WTC11 (cell line): Measurements from ENCODE around the gene RANBP3. TPM values are rescaled to one million over a fixed set of nuclear protein-coding genes. Genes with fewer than 3 reads are reported as not detected.

Experiments
- ATAC-seq: fragments of 200-7000 bp; cut with Tn5 transposase; 2 replicates; pipeline ENCODE4 v1.10.0; 2021; ENCODE audit warnings: mild to moderate bottlenecking, moderate library complexity
- CTCF ChIA-PET: fragments of 300-600 bp; sonication (Branson Sonifier 250); formaldehyde crosslinking; loops from one replicate; lab custom pipeline; 2021; ENCODE audit warnings: antibody characterized with exemption; lab: Charles Lee
- POLR2A ChIA-PET: fragments of 350-600 bp; sonication (Branson Sonifier 250); formaldehyde crosslinking; loops from one replicate; lab custom pipeline; 2021; ENCODE audit warnings: antibody characterized with exemption; lab: Charles Lee
- DNase-seq: peaks from one replicate; pipeline ENCODE4 v3.0.0; 2021; ENCODE audit warnings: low spot score
- H3K27ac Mint-ChIP-seq: 2 replicates; pipeline ENCODE4 v1.8.0; 2021; ENCODE audit warnings: mixed read lengths
- H3K27me3 Mint-ChIP-seq: 2 replicates; pipeline ENCODE4 v1.8.0; 2021; ENCODE audit warnings: low read depth, mild to moderate bottlenecking, moderate library complexity, mixed read lengths
- H3K36me3 Mint-ChIP-seq: 2 replicates; pipeline ENCODE4 v1.8.0; 2021; ENCODE audit warnings: mixed read lengths
- H3K4me1 Mint-ChIP-seq: 2 replicates; pipeline ENCODE4 v1.8.0; 2022; ENCODE audit warnings: mixed read lengths
- H3K4me3 Mint-ChIP-seq: 2 replicates; pipeline ENCODE4 v1.8.0; 2021; ENCODE audit warnings: mild to moderate bottlenecking, moderate library complexity, mixed read lengths
- H3K9me3 Mint-ChIP-seq: 2 replicates; pipeline ENCODE4 v1.8.0; 2021; ENCODE audit warnings: mixed read lengths
- CBFB ChIP-seq: sonication (generic); formaldehyde crosslinking; IDR thresholded peaks from 2 replicates; pipeline ENCODE4 v1.8.1; 2022; ENCODE audit warnings: mild to moderate bottlenecking, low read depth, missing genetic modification reagents
- ESRRA ChIP-seq: sonication (generic); formaldehyde crosslinking; IDR thresholded peaks from 2 replicates; pipeline ENCODE4 v1.8.1; 2022; ENCODE audit warnings: mild to moderate bottlenecking, missing genetic modification reagents, borderline replicate concordance
- GABPB1 ChIP-seq: sonication (generic); formaldehyde crosslinking; IDR thresholded peaks from 2 replicates; pipeline ENCODE4 v1.8.1; 2023; ENCODE audit warnings: mild to moderate bottlenecking, missing genetic modification reagents
- GRHL2 ChIP-seq: fragments of 250-450 bp; sonication (Bioruptor Pico); IDR thresholded peaks from 2 replicates; pipeline ENCODE4 v1.8.0; 2022; ENCODE audit warnings: mild to moderate bottlenecking, moderate library complexity; ENCODE audit not compliant: insufficient replicate concordance, severe bottlenecking
- JUN ChIP-seq: sonication (generic); formaldehyde crosslinking; IDR thresholded peaks from 2 replicates; pipeline ENCODE4 v1.8.0; 2023; ENCODE audit warnings: mild to moderate bottlenecking, missing genetic modification reagents
- MXD4 ChIP-seq: fragments of 250-450 bp; sonication (Bioruptor Pico); IDR thresholded peaks from 2 replicates; pipeline ENCODE4 v1.8.0; 2021; ENCODE audit warnings: mild to moderate bottlenecking, moderate library complexity, borderline replicate concordance
- NR2C2 ChIP-seq: sonication (generic); formaldehyde crosslinking; IDR thresholded peaks from 2 replicates; pipeline ENCODE4 v1.8.0; 2022; ENCODE audit warnings: mild to moderate bottlenecking, missing genetic modification reagents
- OVOL2 ChIP-seq: fragments of 250-450 bp; sonication (Bioruptor Pico); IDR thresholded peaks from 2 replicates; pipeline ENCODE4 v1.9.0; 2021; ENCODE audit warnings: mild to moderate bottlenecking, borderline replicate concordance
- SMAD3 ChIP-seq: sonication (generic); formaldehyde crosslinking; IDR thresholded peaks from 2 replicates; pipeline ENCODE4 v1.8.0; 2022; ENCODE audit warnings: missing genetic modification reagents, mild to moderate bottlenecking, borderline replicate concordance
- ZNF232 ChIP-seq: sonication (generic); formaldehyde crosslinking; IDR thresholded peaks from 2 replicates; pipeline ENCODE4 v1.8.0; 2022; ENCODE audit warnings: mild to moderate bottlenecking, missing genetic modification reagents
- total RNA-seq: library from RNA; stranded (reverse); gene quantifications from 3 replicates; pipeline ENCODE4 v1.2.3, GENCODE V29; 2021
- TF ChIP-seq, protein P1 (sequence below): fragments of 250-450 bp; sonication (Bioruptor Pico); conservative IDR thresholded peaks from 2 replicates; pipeline ENCODE4 v1.9.0; 2021; ENCODE audit warnings: mild to moderate bottlenecking
- TF ChIP-seq, protein P2 (sequence below): sonication (generic); formaldehyde crosslinking; IDR thresholded peaks from 2 replicates; pipeline ENCODE4 v1.8.1; 2023; ENCODE audit warnings: mild to moderate bottlenecking, missing genetic modification reagents
- TF ChIP-seq, protein P3 (sequence below): sonication (generic); formaldehyde crosslinking; IDR thresholded peaks from 2 replicates; pipeline ENCODE4 v1.8.1; 2023; ENCODE audit warnings: mild to moderate bottlenecking, missing genetic modification reagents
- TF ChIP-seq, protein P4 (sequence below): sonication (generic); formaldehyde crosslinking; IDR thresholded peaks from 2 replicates; pipeline ENCODE4 v1.8.1; 2023; ENCODE audit warnings: mild to moderate bottlenecking, missing genetic modification reagents, moderate library complexity
- TF ChIP-seq, protein P5 (sequence below): sonication (generic); formaldehyde crosslinking; IDR thresholded peaks from 2 replicates; pipeline ENCODE4 v1.8.1; 2022; ENCODE audit warnings: mild to moderate bottlenecking, moderate library complexity, missing genetic modification reagents
- TF ChIP-seq, protein P6 (sequence below): sonication (generic); formaldehyde crosslinking; IDR thresholded peaks from 2 replicates; pipeline ENCODE4 v1.8.1; 2022; ENCODE audit warnings: mild to moderate bottlenecking, missing genetic modification reagents, moderate library complexity, borderline replicate concordance
- TF ChIP-seq, protein P7 (sequence below): sonication (generic); formaldehyde crosslinking; IDR thresholded peaks from 2 replicates; pipeline ENCODE4 v1.8.0; 2022; ENCODE audit warnings: mild to moderate bottlenecking, missing genetic modification reagents
- TF ChIP-seq, protein P8 (sequence below): fragments of 250-450 bp; sonication (Bioruptor Pico); IDR thresholded peaks from 2 replicates; pipeline ENCODE4 v1.9.0; 2021; ENCODE audit warnings: mild to moderate bottlenecking
- TF ChIP-seq, protein P9 (sequence below): sonication (generic); formaldehyde crosslinking; conservative IDR thresholded peaks from 2 replicates; pipeline ENCODE4 v1.8.1; 2022; ENCODE audit warnings: mild to moderate bottlenecking, missing genetic modification reagents
- TF ChIP-seq, protein P10 (sequence below): sonication (generic); formaldehyde crosslinking; IDR thresholded peaks from 2 replicates; pipeline ENCODE4 v1.8.0; 2022; ENCODE audit warnings: mild to moderate bottlenecking, missing genetic modification reagents

Gene RANBP3
- total RNA-seq, 1 experiment from 2014 or later, result 76.3 TPM

DNA sequence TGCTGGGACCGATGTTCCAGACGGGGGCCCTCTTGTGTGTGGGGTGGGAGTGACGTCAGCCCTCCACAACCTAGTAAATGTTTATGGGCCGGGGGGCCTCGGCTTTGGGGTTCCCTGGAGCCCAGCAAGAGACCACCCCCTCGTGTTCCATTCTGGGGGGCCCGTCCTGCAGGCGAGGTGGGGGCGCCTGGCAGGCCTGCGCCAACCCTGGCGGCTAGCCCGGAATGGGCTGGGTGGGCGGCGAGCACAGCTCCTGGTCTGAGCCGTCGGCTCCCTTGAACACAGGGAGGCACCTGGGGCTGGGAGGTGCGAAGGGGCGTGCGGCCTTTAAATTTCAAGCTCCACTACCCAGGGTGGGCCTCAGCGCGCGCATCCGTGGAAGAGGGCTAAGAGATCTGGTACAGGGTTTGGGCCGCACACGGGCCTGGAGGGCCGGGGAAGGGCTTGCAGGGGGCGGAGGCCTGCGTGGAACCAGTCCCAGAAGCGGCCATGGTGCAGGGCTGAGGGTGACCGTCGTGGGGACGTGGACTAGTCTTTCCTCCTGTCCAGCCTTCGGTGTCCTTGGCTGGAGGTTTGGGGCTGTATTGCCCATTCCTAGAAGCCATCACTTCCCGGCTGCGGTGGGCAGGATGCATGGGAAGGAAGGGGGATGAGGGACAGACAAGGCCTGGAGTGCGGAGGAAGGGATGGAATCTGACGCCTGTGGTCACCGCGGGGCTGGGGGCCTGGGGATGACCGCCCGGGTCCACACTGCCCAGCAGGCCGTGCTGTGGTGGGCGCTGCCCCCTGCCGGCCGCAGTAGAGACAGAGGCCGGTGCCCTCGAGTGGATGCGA is 85.8 kb downstream of the RANBP3 start (continued):
- TF ChIP-seq OVOL2 (CRISPR knock-in tag) (no peak), GRHL2 (CRISPR knock-in tag) (no peak), MXD4 (CRISPR knock-in tag) (no peak), CBFB (CRISPR knock-in tag) (no peak), GABPB1 (CRISPR knock-in tag) (peak; percentile 64; the same call in 1 of the 2 replicates), JUN (CRISPR knock-in tag) (0 out of 2 replicates have a peak, but pooled peaks have one; percentile 19), NR2C2 (CRISPR knock-in tag) (no peak)
- TF ChIP-seq, protein P1, sequence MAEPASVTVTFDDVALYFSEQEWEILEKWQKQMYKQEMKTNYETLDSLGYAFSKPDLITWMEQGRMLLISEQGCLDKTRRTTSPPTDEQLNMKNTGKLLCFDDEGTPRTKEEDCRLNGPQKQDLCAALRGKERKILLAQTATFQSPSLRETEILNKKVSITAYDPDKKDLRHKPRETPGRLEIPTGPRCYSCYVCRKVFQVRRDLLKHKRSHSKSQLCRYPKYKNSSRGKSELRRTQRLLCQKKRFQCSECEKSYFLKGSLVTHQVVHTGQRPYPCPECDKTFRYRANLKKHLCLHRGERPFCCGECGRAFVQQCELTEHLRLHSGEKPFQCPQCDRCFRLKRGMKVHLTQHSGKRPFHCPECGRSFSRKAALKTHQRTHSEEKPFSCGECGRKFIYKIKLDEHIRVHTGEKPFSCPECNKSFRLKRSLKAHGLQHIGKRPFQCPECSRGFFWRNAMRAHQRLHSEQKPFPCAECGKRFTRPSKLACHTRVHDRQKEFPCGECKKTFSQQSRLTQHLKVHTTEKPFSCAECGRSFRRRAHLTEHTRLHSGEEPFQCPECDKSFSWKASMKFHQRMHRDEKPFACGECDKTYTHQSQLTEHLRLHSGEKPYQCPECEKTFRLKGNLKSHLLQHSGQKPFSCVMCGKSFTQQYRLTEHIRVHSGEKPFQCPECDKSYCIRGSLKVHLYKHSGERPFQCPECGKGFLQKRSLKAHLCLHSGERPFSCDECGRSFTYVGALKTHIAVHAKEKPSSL (CRISPR knock-in tag), result no peak
- TF ChIP-seq, protein P2, sequence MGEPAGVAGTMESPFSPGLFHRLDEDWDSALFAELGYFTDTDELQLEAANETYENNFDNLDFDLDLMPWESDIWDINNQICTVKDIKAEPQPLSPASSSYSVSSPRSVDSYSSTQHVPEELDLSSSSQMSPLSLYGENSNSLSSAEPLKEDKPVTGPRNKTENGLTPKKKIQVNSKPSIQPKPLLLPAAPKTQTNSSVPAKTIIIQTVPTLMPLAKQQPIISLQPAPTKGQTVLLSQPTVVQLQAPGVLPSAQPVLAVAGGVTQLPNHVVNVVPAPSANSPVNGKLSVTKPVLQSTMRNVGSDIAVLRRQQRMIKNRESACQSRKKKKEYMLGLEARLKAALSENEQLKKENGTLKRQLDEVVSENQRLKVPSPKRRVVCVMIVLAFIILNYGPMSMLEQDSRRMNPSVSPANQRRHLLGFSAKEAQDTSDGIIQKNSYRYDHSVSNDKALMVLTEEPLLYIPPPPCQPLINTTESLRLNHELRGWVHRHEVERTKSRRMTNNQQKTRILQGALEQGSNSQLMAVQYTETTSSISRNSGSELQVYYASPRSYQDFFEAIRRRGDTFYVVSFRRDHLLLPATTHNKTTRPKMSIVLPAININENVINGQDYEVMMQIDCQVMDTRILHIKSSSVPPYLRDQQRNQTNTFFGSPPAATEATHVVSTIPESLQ (CRISPR knock-in tag), result no peak
- TF ChIP-seq, protein P3, sequence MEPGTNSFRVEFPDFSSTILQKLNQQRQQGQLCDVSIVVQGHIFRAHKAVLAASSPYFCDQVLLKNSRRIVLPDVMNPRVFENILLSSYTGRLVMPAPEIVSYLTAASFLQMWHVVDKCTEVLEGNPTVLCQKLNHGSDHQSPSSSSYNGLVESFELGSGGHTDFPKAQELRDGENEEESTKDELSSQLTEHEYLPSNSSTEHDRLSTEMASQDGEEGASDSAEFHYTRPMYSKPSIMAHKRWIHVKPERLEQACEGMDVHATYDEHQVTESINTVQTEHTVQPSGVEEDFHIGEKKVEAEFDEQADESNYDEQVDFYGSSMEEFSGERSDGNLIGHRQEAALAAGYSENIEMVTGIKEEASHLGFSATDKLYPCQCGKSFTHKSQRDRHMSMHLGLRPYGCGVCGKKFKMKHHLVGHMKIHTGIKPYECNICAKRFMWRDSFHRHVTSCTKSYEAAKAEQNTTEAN (CRISPR knock-in tag), result peak; percentile 52; the same call in 1 of the 2 replicates

DNA sequence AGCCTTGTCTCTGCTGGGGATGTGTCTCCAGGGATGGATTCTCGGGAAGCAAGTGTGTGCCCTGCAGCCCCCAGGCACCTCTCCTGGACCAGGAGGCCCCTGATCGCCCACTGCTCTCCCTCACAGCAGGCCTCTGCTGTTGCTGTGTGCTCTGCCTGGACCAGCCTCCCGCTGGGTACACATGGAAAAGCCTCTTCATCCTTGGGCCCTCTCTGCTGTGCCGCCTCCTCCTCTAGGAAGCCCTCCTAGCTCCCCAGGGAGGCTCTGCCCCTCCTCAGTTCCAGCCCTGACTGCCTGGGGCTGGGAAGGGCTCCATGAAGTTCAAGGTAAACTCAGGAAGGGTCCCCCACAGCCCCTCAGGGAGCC is 86.4 kb downstream of the RANBP3 start:
- Mint-ChIP-seq H3K9me3 (no peaks in the 10 kb centered on the region), H3K4me1 (0 out of 2 replicates have a peak, but pooled peaks cover 3% of the 10 kb centered on the region), H3K36me3 (no peaks in the 10 kb centered on the region; the same call in 1 of the 2 replicates), H3K27ac (no peak overlapping the region), H3K27me3 (peaks cover 25% of the 10 kb centered on the region), H3K4me3 (no peak overlapping the region)
- ATAC-seq, result no peak; the same call in 1 of the 2 replicates
- CTCF ChIA-PET, result interaction anchor here (1.0 to 4.5 kb wide), 4 partner anchors 53 to 87 kb away, joined by 4 to 66 read pairs (median 5); partner anchors contain the start of gene NRTN
- POLR2A ChIA-PET, result interaction anchor here (0.6 kb wide), 1 partner anchor 227 kb away, joined by 3 read pairs; no protein-coding TSS in a partner anchor
- DNase-seq, result no peak
- TF ChIP-seq, protein P4, sequence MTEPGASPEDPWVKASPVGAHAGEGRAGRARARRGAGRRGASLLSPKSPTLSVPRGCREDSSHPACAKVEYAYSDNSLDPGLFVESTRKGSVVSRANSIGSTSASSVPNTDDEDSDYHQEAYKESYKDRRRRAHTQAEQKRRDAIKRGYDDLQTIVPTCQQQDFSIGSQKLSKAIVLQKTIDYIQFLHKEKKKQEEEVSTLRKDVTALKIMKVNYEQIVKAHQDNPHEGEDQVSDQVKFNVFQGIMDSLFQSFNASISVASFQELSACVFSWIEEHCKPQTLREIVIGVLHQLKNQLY (CRISPR knock-in tag), result no peak
- TF ChIP-seq, protein P5, sequence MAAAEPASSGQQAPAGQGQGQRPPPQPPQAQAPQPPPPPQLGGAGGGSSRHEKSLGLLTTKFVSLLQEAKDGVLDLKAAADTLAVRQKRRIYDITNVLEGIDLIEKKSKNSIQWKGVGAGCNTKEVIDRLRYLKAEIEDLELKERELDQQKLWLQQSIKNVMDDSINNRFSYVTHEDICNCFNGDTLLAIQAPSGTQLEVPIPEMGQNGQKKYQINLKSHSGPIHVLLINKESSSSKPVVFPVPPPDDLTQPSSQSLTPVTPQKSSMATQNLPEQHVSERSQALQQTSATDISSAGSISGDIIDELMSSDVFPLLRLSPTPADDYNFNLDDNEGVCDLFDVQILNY (CRISPR knock-in tag), result no peak
- TF ChIP-seq, protein P6, sequence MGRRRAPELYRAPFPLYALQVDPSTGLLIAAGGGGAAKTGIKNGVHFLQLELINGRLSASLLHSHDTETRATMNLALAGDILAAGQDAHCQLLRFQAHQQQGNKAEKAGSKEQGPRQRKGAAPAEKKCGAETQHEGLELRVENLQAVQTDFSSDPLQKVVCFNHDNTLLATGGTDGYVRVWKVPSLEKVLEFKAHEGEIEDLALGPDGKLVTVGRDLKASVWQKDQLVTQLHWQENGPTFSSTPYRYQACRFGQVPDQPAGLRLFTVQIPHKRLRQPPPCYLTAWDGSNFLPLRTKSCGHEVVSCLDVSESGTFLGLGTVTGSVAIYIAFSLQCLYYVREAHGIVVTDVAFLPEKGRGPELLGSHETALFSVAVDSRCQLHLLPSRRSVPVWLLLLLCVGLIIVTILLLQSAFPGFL (CRISPR knock-in tag), result no peak
- TF ChIP-seq NR2C2 (CRISPR knock-in tag) (no peak), SMAD3 (CRISPR knock-in tag) (no peak), ZNF232 (CRISPR knock-in tag) (no peak), ESRRA (CRISPR knock-in tag) (no peak)
- TF ChIP-seq, protein P7, sequence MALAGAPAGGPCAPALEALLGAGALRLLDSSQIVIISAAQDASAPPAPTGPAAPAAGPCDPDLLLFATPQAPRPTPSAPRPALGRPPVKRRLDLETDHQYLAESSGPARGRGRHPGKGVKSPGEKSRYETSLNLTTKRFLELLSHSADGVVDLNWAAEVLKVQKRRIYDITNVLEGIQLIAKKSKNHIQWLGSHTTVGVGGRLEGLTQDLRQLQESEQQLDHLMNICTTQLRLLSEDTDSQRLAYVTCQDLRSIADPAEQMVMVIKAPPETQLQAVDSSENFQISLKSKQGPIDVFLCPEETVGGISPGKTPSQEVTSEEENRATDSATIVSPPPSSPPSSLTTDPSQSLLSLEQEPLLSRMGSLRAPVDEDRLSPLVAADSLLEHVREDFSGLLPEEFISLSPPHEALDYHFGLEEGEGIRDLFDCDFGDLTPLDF, result no peak
- TF ChIP-seq, protein P8, sequence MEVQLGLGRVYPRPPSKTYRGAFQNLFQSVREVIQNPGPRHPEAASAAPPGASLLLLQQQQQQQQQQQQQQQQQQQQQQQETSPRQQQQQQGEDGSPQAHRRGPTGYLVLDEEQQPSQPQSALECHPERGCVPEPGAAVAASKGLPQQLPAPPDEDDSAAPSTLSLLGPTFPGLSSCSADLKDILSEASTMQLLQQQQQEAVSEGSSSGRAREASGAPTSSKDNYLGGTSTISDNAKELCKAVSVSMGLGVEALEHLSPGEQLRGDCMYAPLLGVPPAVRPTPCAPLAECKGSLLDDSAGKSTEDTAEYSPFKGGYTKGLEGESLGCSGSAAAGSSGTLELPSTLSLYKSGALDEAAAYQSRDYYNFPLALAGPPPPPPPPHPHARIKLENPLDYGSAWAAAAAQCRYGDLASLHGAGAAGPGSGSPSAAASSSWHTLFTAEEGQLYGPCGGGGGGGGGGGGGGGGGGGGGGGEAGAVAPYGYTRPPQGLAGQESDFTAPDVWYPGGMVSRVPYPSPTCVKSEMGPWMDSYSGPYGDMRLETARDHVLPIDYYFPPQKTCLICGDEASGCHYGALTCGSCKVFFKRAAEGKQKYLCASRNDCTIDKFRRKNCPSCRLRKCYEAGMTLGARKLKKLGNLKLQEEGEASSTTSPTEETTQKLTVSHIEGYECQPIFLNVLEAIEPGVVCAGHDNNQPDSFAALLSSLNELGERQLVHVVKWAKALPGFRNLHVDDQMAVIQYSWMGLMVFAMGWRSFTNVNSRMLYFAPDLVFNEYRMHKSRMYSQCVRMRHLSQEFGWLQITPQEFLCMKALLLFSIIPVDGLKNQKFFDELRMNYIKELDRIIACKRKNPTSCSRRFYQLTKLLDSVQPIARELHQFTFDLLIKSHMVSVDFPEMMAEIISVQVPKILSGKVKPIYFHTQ (CRISPR knock-in tag), result no peak
- TF ChIP-seq, protein P9, sequence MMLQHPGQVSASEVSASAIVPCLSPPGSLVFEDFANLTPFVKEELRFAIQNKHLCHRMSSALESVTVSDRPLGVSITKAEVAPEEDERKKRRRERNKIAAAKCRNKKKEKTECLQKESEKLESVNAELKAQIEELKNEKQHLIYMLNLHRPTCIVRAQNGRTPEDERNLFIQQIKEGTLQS (CRISPR knock-in tag), result no peak
- TF ChIP-seq, protein P10, sequence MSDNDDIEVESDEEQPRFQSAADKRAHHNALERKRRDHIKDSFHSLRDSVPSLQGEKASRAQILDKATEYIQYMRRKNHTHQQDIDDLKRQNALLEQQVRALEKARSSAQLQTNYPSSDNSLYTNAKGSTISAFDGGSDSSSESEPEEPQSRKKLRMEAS (CRISPR knock-in tag), result no peak
